Osteoblast (primary cell): ENCODE results near the gene GPR180. TPM values are rescaled to one million over a fixed set of nuclear protein-coding genes. Genes with fewer than 3 reads are reported as not detected.
A peak's percentile ranks its signal among the peaks of the same experiment; 100 is the strongest.

ENCODE experiments used
- DNase-seq: peaks from one replicate; pipeline ENCODE4 v3.0.0; 2011; ENCODE audit warnings: low spot score, mixed read lengths; ENCODE audit not compliant: insufficient read length; ENCODE audit errors: missing footprints
- H2AFZ ChIP-seq: 2 replicates; pipeline ENCODE4 v1.6.0; 2011; ENCODE audit warnings: mild to moderate bottlenecking, low read length
- H3K27ac ChIP-seq: 2 replicates; pipeline ENCODE4 v1.5.1; 2011; ENCODE audit warnings: mild to moderate bottlenecking, low read depth, low read length, moderate library complexity
- H3K27me3 ChIP-seq: 2 replicates; pipeline ENCODE4 v1.6.0; 2012; ENCODE audit warnings: mild to moderate bottlenecking, control low read depth, inconsistent platforms, low read length, moderate library complexity; ENCODE audit not compliant: insufficient read depth
- H3K36me3 ChIP-seq: 2 replicates; pipeline ENCODE4 v1.5.1; 2011; ENCODE audit warnings: mild to moderate bottlenecking, low read length, control low read depth, moderate library complexity; ENCODE audit not compliant: insufficient read depth
- H3K4me1 ChIP-seq: 2 replicates; pipeline ENCODE4 v1.5.1; 2011; ENCODE audit warnings: mild to moderate bottlenecking, low read length, control low read depth, moderate library complexity; ENCODE audit not compliant: insufficient read depth
- H3K4me2 ChIP-seq: 2 replicates; pipeline ENCODE4 v1.6.0; 2011; ENCODE audit warnings: mild to moderate bottlenecking, low read length; ENCODE audit not compliant: insufficient read depth
- H3K4me3 ChIP-seq: fragments of 200-600 bp; sonication (generic); 3 replicates; pipeline ENCODE4 v1.5.1; 2012; ENCODE audit warnings: mild to moderate bottlenecking, low read length, inconsistent platforms; ENCODE audit not compliant: insufficient read depth
- H3K79me2 ChIP-seq: 2 replicates; pipeline ENCODE4 v1.6.0; 2012; ENCODE audit warnings: mild to moderate bottlenecking, low read length, control low read depth, inconsistent platforms; ENCODE audit not compliant: insufficient read depth
- H3K9me3 ChIP-seq: 2 replicates; pipeline ENCODE4 v1.5.1; 2011; ENCODE audit warnings: low read depth, low read length, control low read depth
- H4K20me1 ChIP-seq: 2 replicates; pipeline ENCODE4 v1.6.0; 2012; ENCODE audit warnings: mild to moderate bottlenecking, low read length, control low read depth; ENCODE audit not compliant: insufficient read depth
- total RNA-seq: library from RNA; depleted of rRNA; stranded (reverse); fragments of >200 nt; gene quantifications from 2 replicates; pipeline ENCODE4 v1.2.3, GENCODE V29; 2012
- TF ChIP-seq, protein P1 (sequence below): IDR thresholded peaks from 2 replicates; pipeline ENCODE4 v1.5.1; 2011; ENCODE audit warnings: mild to moderate bottlenecking, low read depth, low read length, moderate library complexity; ENCODE audit errors: extremely low read depth

GPR180 gene
- total RNA-seq, 1 donor: 8.7 TPM

DNA sequence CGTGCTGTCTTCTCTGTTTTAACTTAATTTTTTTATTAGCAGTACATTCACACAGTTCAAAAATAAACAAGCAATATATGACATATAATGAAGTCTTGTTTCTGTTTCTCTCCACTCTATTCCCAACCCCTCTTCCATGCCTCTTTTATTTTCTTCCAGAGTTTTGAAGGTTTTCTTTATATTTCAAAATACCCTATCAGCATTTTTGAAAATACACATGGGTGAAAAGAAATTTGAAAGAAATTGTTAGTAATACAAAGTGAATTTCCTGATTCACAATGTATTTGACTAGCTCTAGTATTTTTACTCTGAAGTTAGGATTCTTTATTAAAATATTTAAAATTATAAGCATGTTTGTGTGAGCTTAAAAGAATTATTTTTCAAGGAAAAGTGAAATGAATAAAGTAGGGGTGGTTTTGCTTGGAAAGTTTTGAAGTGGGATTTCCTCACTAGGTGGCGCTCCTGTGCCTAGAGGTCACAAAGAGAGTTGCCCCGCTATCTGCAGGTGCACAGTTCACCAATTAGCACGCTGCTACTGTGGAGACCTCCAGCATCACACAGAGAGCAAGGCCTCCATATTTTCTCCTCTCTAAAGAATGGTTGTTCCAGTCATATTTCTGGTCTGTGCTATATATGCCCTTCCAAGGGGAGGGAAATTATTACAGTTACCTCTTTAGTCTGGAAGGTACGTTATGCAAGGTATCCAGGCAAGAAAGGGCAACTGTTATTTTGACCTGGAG is 73.1 kb downstream of the GPR180 start:
- peak; percentile 55 for DNase-seq
- Histone ChIP-seq H3K9me3 (no peaks in the 10 kb centered on the region), H3K27ac (no peak overlapping the region), H3K79me2 (no peaks in the 10 kb centered on the region), H2AFZ (no peak overlapping the region), H4K20me1 (no peaks in the 10 kb centered on the region), H3K36me3 (no peaks in the 10 kb centered on the region), H3K27me3 (peaks cover 15% of the 10 kb centered on the region), H3K4me2 (no peak overlapping the region), H3K4me3 (no peak overlapping the region), H3K4me1 (no peaks in the 10 kb centered on the region)
- TF ChIP-seq, protein P1, sequence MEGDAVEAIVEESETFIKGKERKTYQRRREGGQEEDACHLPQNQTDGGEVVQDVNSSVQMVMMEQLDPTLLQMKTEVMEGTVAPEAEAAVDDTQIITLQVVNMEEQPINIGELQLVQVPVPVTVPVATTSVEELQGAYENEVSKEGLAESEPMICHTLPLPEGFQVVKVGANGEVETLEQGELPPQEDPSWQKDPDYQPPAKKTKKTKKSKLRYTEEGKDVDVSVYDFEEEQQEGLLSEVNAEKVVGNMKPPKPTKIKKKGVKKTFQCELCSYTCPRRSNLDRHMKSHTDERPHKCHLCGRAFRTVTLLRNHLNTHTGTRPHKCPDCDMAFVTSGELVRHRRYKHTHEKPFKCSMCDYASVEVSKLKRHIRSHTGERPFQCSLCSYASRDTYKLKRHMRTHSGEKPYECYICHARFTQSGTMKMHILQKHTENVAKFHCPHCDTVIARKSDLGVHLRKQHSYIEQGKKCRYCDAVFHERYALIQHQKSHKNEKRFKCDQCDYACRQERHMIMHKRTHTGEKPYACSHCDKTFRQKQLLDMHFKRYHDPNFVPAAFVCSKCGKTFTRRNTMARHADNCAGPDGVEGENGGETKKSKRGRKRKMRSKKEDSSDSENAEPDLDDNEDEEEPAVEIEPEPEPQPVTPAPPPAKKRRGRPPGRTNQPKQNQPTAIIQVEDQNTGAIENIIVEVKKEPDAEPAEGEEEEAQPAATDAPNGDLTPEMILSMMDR: peak; percentile 81

DNA sequence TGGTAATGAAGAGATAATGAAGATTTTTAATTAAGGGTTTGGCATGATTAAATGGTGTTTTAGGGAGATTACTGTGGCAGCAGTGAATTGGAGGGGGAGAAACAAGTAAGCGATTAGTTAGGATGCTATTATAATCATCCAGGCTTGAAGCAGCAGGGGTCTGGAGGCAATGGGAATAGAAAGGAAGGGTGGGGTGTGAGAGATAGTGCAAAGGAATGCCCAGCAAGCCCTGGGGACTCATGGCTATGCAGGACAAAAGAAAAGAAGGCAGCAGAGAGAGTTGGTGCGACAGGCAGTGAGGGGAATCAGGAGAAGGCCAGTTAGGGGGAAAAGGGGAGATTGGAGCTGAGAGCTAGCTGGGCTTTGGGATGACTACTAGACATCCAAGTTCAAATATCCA is 76.1 kb downstream of the GPR180 start:
- H3K27me3 ChIP-seq: peaks cover 28% of the 10 kb centered on the region
- DNase-seq: no peak
- H3K4me3 ChIP-seq: no peak overlapping the region
- TF ChIP-seq, protein P1: no peak
- no peak overlapping the region for H3K4me2 ChIP-seq
- no peaks in the 10 kb centered on the region for H3K79me2 ChIP-seq
- no peak overlapping the region for H3K27ac ChIP-seq
- H3K9me3 ChIP-seq: no peaks in the 10 kb centered on the region
- H2AFZ ChIP-seq: no peak overlapping the region
- no peaks in the 10 kb centered on the region for H4K20me1 ChIP-seq
- H3K4me1 ChIP-seq: no peaks in the 10 kb centered on the region
- H3K36me3 ChIP-seq: no peaks in the 10 kb centered on the region

DNA sequence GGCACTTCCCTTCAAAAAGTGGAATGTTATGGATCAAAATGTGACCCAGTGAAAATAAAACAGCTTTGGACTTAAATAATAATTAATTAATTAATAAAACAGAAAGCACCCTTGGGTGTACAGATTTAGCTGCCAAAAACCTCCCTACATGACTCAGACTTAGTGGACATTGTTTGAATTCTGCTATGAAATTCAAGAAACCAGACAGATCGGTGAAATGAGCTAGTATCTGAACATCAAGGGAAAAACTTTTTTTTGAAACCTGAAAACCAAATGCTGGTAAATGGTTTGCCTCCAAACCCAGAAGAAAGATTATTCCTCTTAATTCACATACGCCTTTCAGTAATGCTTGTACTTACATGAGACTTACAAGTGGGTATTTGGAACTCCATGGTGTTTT is 77.2 kb downstream of the GPR180 start:
- no peaks in the 10 kb centered on the region for H4K20me1 ChIP-seq
- H3K9me3 ChIP-seq: no peaks in the 10 kb centered on the region
- no peak overlapping the region for H3K4me2 ChIP-seq
- TF ChIP-seq, protein P1: no peak
- H3K4me1 ChIP-seq: no peaks in the 10 kb centered on the region
- H3K27ac ChIP-seq: no peak overlapping the region
- no peak overlapping the region for H2AFZ ChIP-seq
- no peak overlapping the region for H3K4me3 ChIP-seq
- DNase-seq: no peak
- H3K36me3 ChIP-seq: no peaks in the 10 kb centered on the region
- H3K79me2 ChIP-seq: no peaks in the 10 kb centered on the region
- H3K27me3 ChIP-seq: peaks cover 32% of the 10 kb centered on the region

- Histone ChIP-seq H2AFZ (no peak overlapping the region), H3K27me3 (peaks cover 32% of the 10 kb centered on the region), H3K27ac (no peak overlapping the region), H3K9me3 (no peaks in the 10 kb centered on the region), H3K4me3 (no peak overlapping the region), H4K20me1 (no peaks in the 10 kb centered on the region), H3K4me2 (no peak overlapping the region), H3K79me2 (no peaks in the 10 kb centered on the region), H3K4me1 (no peaks in the 10 kb centered on the region), H3K36me3 (no peaks in the 10 kb centered on the region)
- DNase-seq: no peak
- TF ChIP-seq, protein P1: no peak
Observed at GRCh38 chr13:94679614-94680013, 78.0 kb downstream of the GPR180 start.
